C4-2B (cell line): ENCODE results near the gene FAM83E.

ENCODE experiments used
- CTCF ChIP-seq: fragments of 450-650 bp; conservative IDR thresholded peaks from 2 replicates; pipeline ENCODE4 v1.5.1; 2017; ENCODE audit warnings: mild to moderate bottlenecking
- ZFX ChIP-seq: fragments of 450-650 bp; IDR thresholded peaks from 2 replicates; pipeline ENCODE4 v1.6.1; 2017

DNA sequence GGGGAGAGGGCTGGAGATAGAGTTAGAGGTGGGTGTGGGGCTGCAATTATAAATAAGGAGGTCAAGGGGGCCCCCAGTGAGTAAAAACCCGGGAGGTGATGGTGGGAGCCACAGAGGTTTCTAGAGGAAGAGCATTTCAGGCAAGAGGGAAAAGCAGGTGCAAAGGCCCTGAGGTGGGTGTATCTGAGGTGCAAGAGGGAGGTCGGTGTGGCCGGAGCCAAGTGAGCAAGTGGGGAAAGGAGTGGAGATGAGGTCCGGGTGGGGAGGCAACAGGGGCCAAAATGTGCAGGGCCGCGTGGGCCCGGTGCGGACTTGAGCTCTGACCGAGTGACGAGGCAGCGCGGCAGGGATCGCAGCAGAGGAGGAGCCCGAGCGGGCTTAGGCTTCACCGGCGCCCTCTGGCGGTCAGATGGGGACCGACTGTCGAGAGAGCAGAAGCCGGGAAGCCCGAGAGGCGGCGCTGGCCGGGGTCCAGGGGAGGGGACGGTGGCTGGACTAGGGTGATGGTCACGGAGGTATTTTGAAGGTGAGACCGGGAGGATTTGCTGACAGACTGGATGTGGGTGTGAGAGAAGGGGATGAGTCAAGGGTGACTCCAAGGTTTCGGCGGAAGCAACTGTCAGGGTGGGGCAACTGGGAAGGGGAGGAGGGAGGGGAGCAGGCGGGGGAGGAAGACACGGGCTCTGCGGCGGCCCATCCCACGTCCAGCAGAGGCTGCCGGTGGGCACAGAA is 26.0 kb downstream of the FAM83E start:
- TF ChIP-seq CTCF (peak; percentile 82), ZFX (no peak)
